Esophagus mucosa (tissue), 1 donor: ENCODE data around the gene CAMKK2. TPM values are rescaled to one million over a fixed set of nuclear protein-coding genes. Genes with fewer than 3 reads are reported as not detected.
"Not testable (repeated sequence)": the region's sequence is repeated elsewhere in the genome, so short reads cannot be mapped to it uniquely, and the experiment has no call there.

Source experiments
- ATAC-seq: fragments of 200-7000 bp; cut with Tn5 transposase; one replicate; pipeline ENCODE4 v1.9.1; 2020
- total RNA-seq: library from RNA; stranded (reverse); gene quantifications from one replicate; pipeline ENCODE4 v1.2.4, GENCODE V29; 2023
- donor health status: DM: yes; HTN: yes; CAD: no.

The CAMKK2 gene
- total RNA-seq, 1 donor from 2014 or later, result 17.5 TPM

GRCh38 chr12:121297435-121297991 is 1.0 kb upstream of the CAMKK2 start:
- peak; percentile 10 for ATAC-seq

- ATAC-seq, result peak; percentile 47
These were observed 527 bp downstream of the CAMKK2 start for GRCh38 chr12:121295746-121296617.

- ATAC-seq, result no peak
These were observed 1.3 kb downstream of the CAMKK2 start for GRCh38 chr12:121295116-121295745.

DNA sequence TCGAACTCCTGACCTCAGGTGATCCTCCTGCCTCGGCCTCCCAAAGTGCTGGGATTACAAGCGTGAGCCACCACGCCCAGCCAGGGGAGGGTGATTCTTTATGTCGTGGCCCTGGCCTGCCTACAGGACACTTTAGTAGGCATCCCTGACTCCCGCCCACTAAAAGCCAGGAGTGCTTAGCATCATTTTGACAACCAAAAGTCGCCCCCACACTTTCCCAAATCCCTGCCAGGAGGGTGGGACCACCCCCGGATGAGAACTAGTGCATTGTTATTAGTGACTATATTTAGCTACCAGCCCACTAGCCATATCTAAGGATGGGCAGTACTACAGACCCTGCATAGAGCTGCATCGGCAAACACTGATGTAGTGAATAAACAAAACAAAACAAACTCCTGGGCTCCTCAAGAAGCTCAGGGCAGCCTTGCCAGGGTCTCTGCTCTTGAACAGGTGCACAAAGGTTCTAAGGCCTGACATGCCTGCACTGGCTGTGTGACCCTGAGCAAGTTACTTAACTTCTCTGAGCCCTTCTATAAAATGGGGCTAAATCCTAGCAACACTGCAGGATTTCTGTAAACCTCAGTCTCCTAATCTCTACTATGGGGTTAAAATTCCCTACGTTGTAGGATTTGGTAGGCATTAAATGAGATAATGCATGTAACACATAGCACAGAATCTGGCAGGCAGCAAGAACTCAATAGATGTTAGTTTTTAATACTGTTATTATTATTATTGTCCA is 2.2 kb downstream of the CAMKK2 start:
- ATAC-seq, result no peak

GRCh38 chr12:121293603-121294002 is 2.9 kb downstream of the CAMKK2 start:
- no peak for ATAC-seq

DNA sequence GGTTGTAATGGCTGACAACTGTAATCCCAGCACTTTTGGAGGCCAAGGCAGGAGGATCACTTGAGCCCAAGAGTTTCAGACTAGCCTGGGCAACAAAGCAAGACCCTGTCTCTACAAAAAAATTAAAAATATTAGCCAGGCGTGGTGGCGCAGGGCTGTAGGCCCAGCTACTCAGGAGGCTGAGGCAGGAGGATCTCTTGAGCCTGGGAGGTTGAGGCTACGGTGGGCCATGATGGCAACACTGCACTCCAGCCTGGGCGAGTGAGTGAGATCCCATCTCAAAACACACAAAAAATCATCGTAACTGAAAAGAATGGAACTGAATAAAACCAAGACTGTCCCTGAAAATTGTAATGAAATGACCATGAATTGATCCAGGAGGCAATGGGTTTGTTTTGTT is 6.1 kb downstream of the CAMKK2 start:
- no peak for ATAC-seq

DNA sequence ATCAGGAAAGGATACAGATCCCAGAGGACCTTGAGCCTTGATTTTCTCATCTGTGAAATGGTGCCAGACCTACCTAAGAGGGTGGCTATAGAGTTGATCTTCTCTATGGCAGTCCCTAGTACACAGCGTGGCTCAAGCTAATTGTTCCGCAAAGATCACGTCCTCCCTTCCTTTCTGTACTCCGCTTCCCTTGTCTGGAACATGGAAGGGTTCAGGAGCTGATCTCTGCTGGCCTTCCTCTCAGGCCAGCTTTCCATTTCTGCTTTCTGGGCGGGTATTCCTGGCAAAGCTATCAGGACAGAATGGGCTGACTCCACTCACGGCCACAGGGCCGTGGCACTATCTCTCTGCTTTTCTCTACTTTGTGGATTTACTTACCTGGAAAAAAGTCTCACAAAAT is 6.5 kb downstream of the CAMKK2 start:
- no peak for ATAC-seq

DNA sequence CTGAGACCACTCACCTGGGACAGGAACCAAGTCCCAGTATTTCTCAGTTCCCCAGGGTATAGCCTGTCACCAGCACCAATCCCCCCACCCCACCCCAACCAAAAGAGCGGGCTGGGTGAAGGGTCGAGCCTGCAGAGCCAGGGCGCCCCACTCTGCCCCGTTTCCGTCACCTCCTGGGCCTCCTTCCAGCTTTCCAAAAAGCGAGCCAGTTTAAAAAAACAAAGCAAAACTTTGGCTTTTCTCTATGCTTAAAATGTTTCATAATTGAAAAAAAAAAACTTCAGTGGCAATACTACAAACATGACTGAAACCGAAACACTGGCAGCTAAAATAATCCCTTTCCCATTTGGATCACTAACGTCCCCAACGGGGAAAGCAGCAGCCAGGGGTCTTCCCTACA is 7.5 kb downstream of the CAMKK2 start:
- ATAC-seq, result no peak

GRCh38 chr12:121288158-121288845 is 8.2 kb downstream of the CAMKK2 start:
- no peak for ATAC-seq

DNA sequence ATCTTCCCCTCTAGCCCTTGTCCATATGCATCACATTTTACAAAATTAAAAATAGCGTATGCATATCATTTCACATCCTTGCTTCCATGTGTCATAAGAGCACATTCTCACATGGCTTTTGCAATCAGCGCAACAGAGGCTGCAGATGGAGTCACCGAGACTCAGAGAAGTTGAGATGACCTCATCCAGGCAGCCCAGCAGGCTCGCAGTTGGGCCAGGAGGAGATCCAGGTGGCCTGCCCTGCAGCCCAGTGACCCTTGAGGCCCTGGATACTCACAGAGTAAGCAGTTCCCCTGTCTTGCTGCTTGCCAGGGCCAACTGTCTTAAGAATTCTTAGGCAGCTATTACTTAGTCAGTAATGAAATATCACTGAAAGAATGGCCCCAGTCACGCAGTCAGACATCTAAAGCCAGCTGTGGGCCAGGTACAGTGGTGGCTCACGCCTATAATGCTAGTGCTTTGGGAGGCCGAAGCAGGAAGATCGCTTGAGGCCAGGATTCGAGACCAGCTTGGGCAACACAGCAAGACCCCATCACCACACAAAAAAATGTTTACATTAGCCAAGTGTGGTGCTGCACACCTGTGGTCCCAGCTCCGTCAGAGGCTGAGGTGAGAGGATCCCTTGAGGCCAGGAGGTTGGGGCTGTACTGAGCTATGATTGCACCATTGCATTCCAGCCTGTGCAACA is 9.1 kb downstream of the CAMKK2 start:
- no peak for ATAC-seq

- no peak for ATAC-seq
These were observed 10.7 kb downstream of the CAMKK2 start for GRCh38 chr12:121285856-121286255.

DNA sequence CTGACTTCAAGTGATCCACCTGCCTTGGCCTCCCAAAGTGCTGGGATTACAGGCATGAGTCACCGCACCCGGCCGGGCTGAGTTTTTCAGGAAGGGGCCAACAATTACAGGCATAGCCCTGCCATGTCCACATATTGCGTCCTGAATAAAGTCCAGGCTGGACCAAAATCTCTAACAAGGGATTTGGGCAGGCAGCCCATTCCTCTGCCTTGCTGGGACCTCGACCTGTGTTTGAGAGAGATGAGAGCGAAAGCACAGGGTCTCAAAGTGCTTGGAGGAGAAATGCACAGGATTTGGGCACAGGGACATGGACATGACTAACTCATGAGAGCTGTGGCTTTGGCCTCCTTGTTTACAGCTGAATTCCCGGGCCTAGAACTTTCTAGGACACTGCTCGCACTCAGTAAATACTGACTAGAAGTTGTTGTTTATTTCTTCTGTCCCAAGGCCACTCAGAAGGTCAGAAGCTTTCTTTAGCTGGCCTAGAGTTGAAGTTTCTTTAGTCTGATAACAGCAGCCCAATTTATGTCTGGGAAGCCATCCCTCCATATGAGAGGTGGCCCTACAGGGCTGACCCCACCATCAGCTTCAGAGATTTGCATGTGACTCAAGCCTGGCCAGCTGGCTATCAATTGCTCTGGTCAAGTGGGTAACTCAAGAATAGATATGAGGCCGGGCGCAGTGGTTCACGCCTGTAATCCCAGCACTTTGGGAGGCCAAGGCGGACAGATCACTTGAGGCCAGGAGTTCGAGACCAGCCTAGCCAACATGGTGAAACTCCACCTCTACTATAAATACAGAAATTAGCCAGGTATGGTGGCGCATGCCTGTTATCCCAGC is 11.7 kb downstream of the CAMKK2 start:
- no peak for ATAC-seq

DNA sequence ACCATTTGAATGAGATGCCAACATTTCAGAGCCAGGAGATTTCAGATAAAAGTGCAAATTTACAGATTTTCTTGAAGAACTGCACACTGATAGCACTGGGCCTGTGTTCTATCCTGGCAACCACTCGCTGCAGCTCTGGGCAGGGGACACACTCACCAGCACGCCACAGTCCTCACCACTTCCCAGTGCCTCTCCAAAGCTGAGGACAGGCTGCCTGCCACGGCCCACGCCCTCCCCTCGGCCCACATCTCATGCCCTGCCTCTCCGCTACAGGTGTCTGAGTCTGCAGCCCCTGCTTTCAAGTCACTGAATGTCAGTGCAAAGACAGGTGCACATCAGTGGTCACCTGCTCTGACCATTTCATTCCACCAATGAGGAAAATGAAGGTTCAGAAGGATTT is 12.7 kb downstream of the CAMKK2 start:
- ATAC-seq, result no peak

GRCh38 chr12:121283388-121283787 is 13.1 kb downstream of the CAMKK2 start:
- no peak for ATAC-seq

DNA sequence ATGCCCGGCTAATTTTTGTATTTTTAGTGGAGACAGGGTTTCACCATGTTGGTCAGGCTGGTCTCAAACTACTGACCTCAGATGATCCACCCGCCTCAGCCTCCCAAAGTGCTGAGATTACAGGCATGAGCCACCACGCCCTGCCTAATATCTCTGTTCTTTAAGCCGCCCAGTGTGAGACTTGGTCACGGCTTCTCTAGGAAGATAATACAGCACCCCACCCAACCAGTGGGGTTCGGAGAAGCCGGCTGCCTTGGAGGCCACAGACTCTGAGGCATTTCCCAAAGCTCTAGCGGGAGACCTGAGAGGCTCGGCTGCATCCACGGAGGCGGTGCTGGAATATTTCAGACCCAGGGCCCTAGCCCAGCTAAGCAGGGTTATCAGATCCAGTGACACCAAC is 13.6 kb downstream of the CAMKK2 start:
- not testable (repeated sequence) for ATAC-seq

- no peak for ATAC-seq
These were observed 14.3 kb downstream of the CAMKK2 start for GRCh38 chr12:121282072-121282742.

DNA sequence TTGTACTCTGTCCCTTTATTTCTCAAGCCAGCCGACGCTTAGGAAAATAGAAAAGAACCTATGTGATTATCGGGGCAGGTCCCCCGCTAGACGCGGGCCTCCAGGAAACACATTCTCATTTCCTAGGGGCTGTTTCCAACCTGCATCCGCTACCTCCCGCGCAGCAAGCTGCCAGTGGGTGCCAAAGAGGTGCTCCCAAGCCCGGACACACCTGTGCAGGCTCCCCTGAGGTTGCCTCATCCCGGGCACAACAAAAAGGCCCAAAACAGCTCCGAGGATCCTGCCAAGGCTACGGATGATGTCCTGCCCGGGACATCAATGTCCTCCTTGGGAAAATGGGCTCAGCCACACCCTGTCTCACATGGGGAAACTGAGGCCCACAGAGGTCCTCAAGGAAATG is 15.4 kb downstream of the CAMKK2 start:
- ATAC-seq, result not testable (repeated sequence)

DNA sequence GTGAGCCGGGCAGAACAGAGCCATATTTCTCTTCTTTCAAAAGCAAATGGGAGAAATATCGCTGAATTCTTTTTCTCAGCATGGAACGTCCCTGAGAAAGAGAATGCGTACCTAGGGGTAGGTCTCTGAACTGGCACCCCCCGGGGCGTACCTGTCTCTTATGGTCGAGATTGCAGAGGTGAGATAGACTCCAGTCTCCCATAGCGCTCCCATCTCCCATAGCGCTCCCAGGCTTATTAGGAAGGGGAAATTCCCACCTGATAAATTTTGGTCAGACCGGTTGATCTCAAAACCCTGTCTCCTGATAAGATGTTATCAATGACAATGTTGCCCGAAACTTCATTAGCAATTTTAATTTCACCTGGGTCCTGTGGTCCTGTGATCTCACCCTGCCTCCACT is 16.0 kb downstream of the CAMKK2 start:
- ATAC-seq, result not testable (repeated sequence)

GRCh38 chr12:121279507-121279915 is 17.0 kb downstream of the CAMKK2 start:
- ATAC-seq, result no peak

DNA sequence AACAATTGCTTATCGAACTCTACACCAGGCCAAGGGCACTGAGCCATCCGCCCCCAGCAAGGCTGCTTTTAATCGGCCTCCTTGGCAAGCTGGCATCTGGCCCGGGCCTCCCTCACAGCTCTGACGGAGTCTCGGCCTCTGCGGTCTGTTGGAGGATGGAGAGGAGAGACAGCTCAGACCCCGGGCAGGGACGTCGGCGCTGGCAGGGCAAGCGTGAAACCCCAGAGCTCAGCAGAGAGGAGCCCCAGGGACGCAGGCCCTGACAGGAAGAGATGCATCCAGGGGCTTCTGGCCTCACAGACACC is 17.5 kb downstream of the CAMKK2 start:
- ATAC-seq, result no peak
